ENCODE measurements around the gene CLEC20A. TPM values are rescaled to one million over a fixed set of nuclear protein-coding genes. Genes with fewer than 3 reads are reported as not detected.

The CLEC20A gene
- total RNA-seq, 2 donors from 2014 or later: 0.33 to 1.5 TPM

- Mint-ChIP-seq H3K4me1 (peaks cover 19% of the 10 kb centered on the region), H3K27me3 (ENCODE audit: insufficient read depth) (peaks cover 5% of the 10 kb centered on the region), H3K4me3 (no peak overlapping the region), H3K36me3 (ENCODE audit: low read depth) (no peaks in the 10 kb centered on the region), H3K27ac (no peak overlapping the region), H3K9me3 (no peaks in the 10 kb centered on the region)
- DNase-seq: no peak
- no peaks in the 10 kb centered on the region for H3K9me3 ChIP-seq (ENCODE audit: control insufficient read depth, low read length)
- H3K27ac ChIP-seq (ENCODE audit: low read depth, low read length): no peak overlapping the region
- WGBS, 2 experiments (ENCODE audit: insufficient coverage in 1 of 2, insufficient read length in 1 of 2): 88 to 91% methylated on average over 4 to 9 of the region's 9 CpGs
- H3K27me3 ChIP-seq (ENCODE audit: control insufficient read depth, insufficient read depth, low read length, poor library complexity, severe bottlenecking): no peaks in the 10 kb centered on the region
- no peaks in the 10 kb centered on the region for H3K36me3 ChIP-seq (ENCODE audit: control insufficient read depth, insufficient read depth, low read length)
- no peak for TF ChIP-seq CTCF (conservative IDR thresholded peaks at IDR 0.05)
- H3K9ac ChIP-seq (ENCODE audit: extremely low read depth, low read length, poor library complexity, severe bottlenecking): no peak overlapping the region
- H3K4me3 ChIP-seq (ENCODE audit: low read length): no peak overlapping the region
- peaks cover 10% of the 10 kb centered on the region for H3K4me1 ChIP-seq (ENCODE audit: control insufficient read depth, insufficient read depth, low read length)
Observed at GRCh38 chr1:178538192-178538916, 41.6 kb upstream of the CLEC20A start.

GRCh38 chr1:178537382-178538090, 40.8 kb upstream of the CLEC20A start:
- DNase-seq: no peak
- H3K9me3 ChIP-seq (ENCODE audit: control insufficient read depth, low read length): no peaks in the 10 kb centered on the region
- WGBS, 2 experiments (ENCODE audit: insufficient coverage in 1 of 2, insufficient read length in 1 of 2): 92 to 99% methylated on average over 18 to 20 of the region's 20 CpGs
- peaks cover 10% of the 10 kb centered on the region for H3K4me1 ChIP-seq (ENCODE audit: control insufficient read depth, insufficient read depth, low read length)
- H3K27me3 ChIP-seq (ENCODE audit: control insufficient read depth, insufficient read depth, low read length, poor library complexity, severe bottlenecking): no peaks in the 10 kb centered on the region
- H3K4me3 ChIP-seq (ENCODE audit: low read length): no peak overlapping the region
- Mint-ChIP-seq H3K36me3 (ENCODE audit: low read depth) (no peaks in the 10 kb centered on the region), H3K9me3 (no peaks in the 10 kb centered on the region), H3K4me1 (peaks cover 16% of the 10 kb centered on the region), H3K27me3 (ENCODE audit: insufficient read depth) (peaks cover 5% of the 10 kb centered on the region), H3K4me3 (no peak overlapping the region), H3K27ac (peak overlapping the region; percentile 39)
- H3K9ac ChIP-seq (ENCODE audit: extremely low read depth, low read length, poor library complexity, severe bottlenecking): no peak overlapping the region
- no peak overlapping the region for H3K27ac ChIP-seq (ENCODE audit: low read depth, low read length)
- TF ChIP-seq CTCF (conservative IDR thresholded peaks at IDR 0.05): no peak
- no peaks in the 10 kb centered on the region for H3K36me3 ChIP-seq (ENCODE audit: control insufficient read depth, insufficient read depth, low read length)

GRCh38 chr1:178536844-178537371, 40.1 kb upstream of the CLEC20A start:
- Histone ChIP-seq H3K4me3 (ENCODE audit: low read length) (no peak overlapping the region), H3K36me3 (ENCODE audit: control insufficient read depth, insufficient read depth, low read length) (no peaks in the 10 kb centered on the region), H3K27me3 (ENCODE audit: control insufficient read depth, insufficient read depth, low read length, poor library complexity, severe bottlenecking) (no peaks in the 10 kb centered on the region), H3K27ac (ENCODE audit: low read depth, low read length) (no peak overlapping the region), H3K9me3 (ENCODE audit: control insufficient read depth, low read length) (no peaks in the 10 kb centered on the region), H3K9ac (ENCODE audit: extremely low read depth, low read length, poor library complexity, severe bottlenecking) (no peak overlapping the region), H3K4me1 (ENCODE audit: control insufficient read depth, insufficient read depth, low read length) (peaks cover 10% of the 10 kb centered on the region)
- Mint-ChIP-seq H3K4me1 (peaks cover 16% of the 10 kb centered on the region), H3K36me3 (ENCODE audit: low read depth) (no peaks in the 10 kb centered on the region), H3K27me3 (ENCODE audit: insufficient read depth) (peaks cover 5% of the 10 kb centered on the region), H3K27ac (peak overlapping the region; percentile 39), H3K9me3 (no peaks in the 10 kb centered on the region), H3K4me3 (no peak overlapping the region)
- TF ChIP-seq CTCF (conservative IDR thresholded peaks at IDR 0.05): no peak
- WGBS, 2 experiments (ENCODE audit: insufficient coverage in 1 of 2, insufficient read length in 1 of 2): 78 to 85% methylated on average over 7 of the region's 7 CpGs
- no peak for DNase-seq

All from endodermal cell (in vitro differentiated cells).